ENCODE measurements around the gene CCDC181. TPM values are rescaled to one million over a fixed set of nuclear protein-coding genes. Genes with fewer than 3 reads are reported as not detected.
A peak's percentile ranks its signal among the peaks of the same experiment; 100 is the strongest.

The CCDC181 gene
- polyA plus RNA-seq, 2 of the 4 experiments (the other 2 are of a cell fraction): 0.26 to 0.35 TPM

DNA sequence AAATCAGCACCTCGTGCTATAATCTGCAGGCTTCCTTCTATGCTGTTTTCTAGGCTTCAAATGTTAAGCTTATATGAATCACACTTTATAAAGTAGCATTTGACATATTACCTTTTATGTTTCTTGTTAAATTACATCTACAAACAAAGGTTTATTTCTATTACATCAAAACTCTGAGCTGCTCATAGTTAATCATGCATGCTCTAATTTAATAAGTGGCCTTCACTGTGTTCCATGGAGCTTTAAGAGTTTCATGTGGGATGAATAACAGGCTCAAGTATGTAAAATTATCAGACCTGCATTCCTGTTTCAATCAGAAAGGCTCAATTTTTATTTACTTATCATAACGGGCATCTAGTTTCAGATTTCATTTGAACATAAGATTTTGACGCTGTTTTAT, 45.5 kb upstream of the CCDC181 start (continued):
- TF ChIP-seq, protein P1, sequence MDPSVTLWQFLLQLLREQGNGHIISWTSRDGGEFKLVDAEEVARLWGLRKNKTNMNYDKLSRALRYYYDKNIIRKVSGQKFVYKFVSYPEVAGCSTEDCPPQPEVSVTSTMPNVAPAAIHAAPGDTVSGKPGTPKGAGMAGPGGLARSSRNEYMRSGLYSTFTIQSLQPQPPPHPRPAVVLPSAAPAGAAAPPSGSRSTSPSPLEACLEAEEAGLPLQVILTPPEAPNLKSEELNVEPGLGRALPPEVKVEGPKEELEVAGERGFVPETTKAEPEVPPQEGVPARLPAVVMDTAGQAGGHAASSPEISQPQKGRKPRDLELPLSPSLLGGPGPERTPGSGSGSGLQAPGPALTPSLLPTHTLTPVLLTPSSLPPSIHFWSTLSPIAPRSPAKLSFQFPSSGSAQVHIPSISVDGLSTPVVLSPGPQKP (IDR thresholded peaks at IDR 0.05; ENCODE audit: low read depth, low read length): no peak
- TF ChIP-seq CBX2 (IDR thresholded peaks at IDR 0.05; ENCODE audit: borderline replicate concordance, low read depth) (no peak), EHF (CRISPR knock-in tag; IDR thresholded peaks at IDR 0.05) (no peak)

DNA sequence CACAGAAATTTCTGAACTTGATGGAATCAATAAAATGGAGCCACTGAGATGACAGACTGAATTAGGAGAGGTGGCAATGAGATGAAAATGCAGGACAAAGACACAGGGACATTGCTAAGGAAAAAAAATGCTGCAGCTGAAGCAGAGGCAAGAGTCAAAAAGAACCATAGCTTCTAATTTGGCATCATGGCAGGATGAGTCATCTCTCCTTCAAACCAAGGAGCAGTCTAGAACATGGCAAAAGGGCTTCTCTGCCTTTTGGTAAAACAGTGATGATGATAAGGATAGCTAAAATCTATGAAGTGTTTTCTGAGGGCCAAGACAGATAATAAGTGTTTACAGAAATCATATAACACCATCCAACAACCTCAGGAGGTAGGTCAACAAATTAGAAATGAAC, 41.7 kb upstream of the CCDC181 start:
- CTCF ChIA-PET: interaction anchor here (0.7 to 3.5 kb wide), 4 partner anchors 11 to 81 kb away, joined by 3 to 16 read pairs (median 4); no protein-coding TSS in a partner anchor
- POLR2A ChIA-PET: no interaction called here
- peaks cover 6% of the 10 kb centered on the region; the same call in 2 of the 3 replicates for H3K4me1 ChIP-seq
- no peak overlapping the region for H3K4me2 ChIP-seq
- no peaks in the 10 kb centered on the region for H3K9me3 ChIP-seq
- TF ChIP-seq, protein P2, sequence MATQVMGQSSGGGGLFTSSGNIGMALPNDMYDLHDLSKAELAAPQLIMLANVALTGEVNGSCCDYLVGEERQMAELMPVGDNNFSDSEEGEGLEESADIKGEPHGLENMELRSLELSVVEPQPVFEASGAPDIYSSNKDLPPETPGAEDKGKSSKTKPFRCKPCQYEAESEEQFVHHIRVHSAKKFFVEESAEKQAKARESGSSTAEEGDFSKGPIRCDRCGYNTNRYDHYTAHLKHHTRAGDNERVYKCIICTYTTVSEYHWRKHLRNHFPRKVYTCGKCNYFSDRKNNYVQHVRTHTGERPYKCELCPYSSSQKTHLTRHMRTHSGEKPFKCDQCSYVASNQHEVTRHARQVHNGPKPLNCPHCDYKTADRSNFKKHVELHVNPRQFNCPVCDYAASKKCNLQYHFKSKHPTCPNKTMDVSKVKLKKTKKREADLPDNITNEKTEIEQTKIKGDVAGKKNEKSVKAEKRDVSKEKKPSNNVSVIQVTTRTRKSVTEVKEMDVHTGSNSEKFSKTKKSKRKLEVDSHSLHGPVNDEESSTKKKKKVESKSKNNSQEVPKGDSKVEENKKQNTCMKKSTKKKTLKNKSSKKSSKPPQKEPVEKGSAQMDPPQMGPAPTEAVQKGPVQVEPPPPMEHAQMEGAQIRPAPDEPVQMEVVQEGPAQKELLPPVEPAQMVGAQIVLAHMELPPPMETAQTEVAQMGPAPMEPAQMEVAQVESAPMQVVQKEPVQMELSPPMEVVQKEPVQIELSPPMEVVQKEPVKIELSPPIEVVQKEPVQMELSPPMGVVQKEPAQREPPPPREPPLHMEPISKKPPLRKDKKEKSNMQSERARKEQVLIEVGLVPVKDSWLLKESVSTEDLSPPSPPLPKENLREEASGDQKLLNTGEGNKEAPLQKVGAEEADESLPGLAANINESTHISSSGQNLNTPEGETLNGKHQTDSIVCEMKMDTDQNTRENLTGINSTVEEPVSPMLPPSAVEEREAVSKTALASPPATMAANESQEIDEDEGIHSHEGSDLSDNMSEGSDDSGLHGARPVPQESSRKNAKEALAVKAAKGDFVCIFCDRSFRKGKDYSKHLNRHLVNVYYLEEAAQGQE (IDR thresholded peaks at IDR 0.05): no peak
- TF ChIP-seq EHF (CRISPR knock-in tag; IDR thresholded peaks at IDR 0.05) (no peak), HOXB13 (CRISPR knock-in tag; IDR thresholded peaks at IDR 0.05; ENCODE audit: low read depth) (no peak), FOSL2 (IDR thresholded peaks at IDR 0.05) (no peak), FOSL2 (CRISPR knock-in tag; IDR thresholded peaks at IDR 0.05) (peak; percentile 34; the same call in 1 of the 2 replicates), FOSB (CRISPR knock-in tag; IDR thresholded peaks at IDR 0.05) (no peak)
- no peak overlapping the region for H3K4me3 ChIP-seq
- FAIRE-seq: no peak
- DNase-seq (ENCODE audit: low read depth in 1 of 2, low spot score in 1 of 2): no peak
- no peak for ATAC-seq
- H3K27ac ChIP-seq: no peak overlapping the region

DNA sequence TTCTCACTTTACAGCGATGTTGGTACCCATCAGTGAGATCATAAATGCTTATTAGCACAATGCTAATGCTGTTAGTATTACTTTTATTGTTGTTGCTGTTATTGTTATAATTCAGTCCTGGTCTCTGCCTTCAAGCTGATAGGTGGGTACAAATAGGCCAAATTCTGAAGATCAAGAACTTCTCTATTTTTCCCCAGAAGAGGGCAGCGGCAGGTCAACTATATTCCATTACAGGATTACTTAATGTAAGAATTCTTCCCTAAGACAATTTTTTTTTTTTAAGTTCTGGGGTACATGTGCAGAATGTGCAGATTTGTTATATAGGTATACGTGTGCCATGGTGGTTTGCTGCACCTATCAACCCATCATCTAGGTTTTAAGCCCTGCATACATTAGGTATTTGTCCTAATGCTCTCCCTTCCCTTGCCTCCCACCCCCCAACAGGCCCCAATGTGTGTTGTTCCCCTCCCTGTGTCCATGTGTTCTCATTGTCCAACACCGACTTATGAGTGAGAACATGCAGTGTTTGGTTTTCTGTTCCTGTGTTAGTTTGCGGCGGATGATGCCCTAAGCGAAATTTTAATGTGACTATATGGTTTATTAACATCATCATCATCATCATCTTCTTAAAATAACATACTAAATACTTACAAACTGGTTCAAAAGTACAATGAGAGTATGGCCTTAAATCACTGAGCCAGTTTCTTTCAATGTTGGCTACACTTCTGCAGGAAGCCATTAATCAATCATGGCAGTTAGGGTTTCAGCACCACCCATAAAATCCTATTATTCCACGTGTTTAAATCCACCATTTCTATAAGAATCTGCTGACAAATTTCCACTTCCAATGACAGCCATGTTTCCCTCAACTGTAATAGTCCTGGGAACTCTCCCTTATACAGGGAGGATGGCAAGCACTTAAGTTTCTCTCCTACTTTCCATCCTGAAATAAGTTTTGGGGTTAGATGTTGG, 39.3 kb upstream of the CCDC181 start:
- 73% methylated on average over 8 of the region's 8 CpGs for WGBS (ENCODE audit: missing lambda C conversion rate)
- no peak for FAIRE-seq
- Histone ChIP-seq H3K4me1 (no peaks in the 10 kb centered on the region), H3K4me3 (no peak overlapping the region), H3K9me3 (no peaks in the 10 kb centered on the region), H3K4me2 (no peak overlapping the region), H3K27ac (no peak overlapping the region)
- DNase-seq (ENCODE audit: low read depth in 1 of 2, low spot score in 1 of 2): peak; percentile 11 to 44
- ChIA-PET POLR2A (interaction anchor here (1.0 kb wide), 1 partner anchor 79 kb away, joined by 3 read pairs; no protein-coding TSS in a partner anchor), CTCF (interaction anchor here (0.8 to 3.1 kb wide), 9 partner anchors 13 to 343 kb away, joined by 3 to 31 read pairs (median 5); no protein-coding TSS in a partner anchor)
- ATAC-seq: peak; percentile 76 to 80
- peak; percentile 57 to 68 for TF ChIP-seq RAD21 (conservative IDR thresholded peaks at IDR 0.05 in 1 of 2, IDR thresholded peaks at IDR 0.05 in 1 of 2)
- TF ChIP-seq HOXB5 (CRISPR knock-in tag; IDR thresholded peaks at IDR 0.05): no peak
- TF ChIP-seq FOSL2 (IDR thresholded peaks at IDR 0.05): no peak
- no peak for TF ChIP-seq FOSL2 (CRISPR knock-in tag; IDR thresholded peaks at IDR 0.05)
- TF ChIP-seq, protein P1 (IDR thresholded peaks at IDR 0.05; ENCODE audit: low read depth, low read length): no peak
- TF ChIP-seq POLR2A (IDR thresholded peaks at IDR 0.05; ENCODE audit: low read length): no peak
- TF ChIP-seq CHD2 (IDR thresholded peaks at IDR 0.05; ENCODE audit: low read length, partially characterized antibody): no peak
- TF ChIP-seq EP300 (IDR thresholded peaks at IDR 0.05): no peak
- TF ChIP-seq ZC3H11A (IDR thresholded peaks at IDR 0.05): no peak
- no peak for TF ChIP-seq MAZ (IDR thresholded peaks at IDR 0.05; ENCODE audit: borderline replicate concordance, low read depth, low read length)
- TF ChIP-seq TFCP2L1 (CRISPR knock-in tag; IDR thresholded peaks at IDR 0.05): no peak
- no peak for TF ChIP-seq GATA3 (IDR thresholded peaks at IDR 0.05; ENCODE audit: borderline replicate concordance)
- TF ChIP-seq, protein P3, sequence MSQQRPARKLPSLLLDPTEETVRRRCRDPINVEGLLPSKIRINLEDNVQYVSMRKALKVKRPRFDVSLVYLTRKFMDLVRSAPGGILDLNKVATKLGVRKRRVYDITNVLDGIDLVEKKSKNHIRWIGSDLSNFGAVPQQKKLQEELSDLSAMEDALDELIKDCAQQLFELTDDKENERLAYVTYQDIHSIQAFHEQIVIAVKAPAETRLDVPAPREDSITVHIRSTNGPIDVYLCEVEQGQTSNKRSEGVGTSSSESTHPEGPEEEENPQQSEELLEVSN (IDR thresholded peaks at IDR 0.05; ENCODE audit: borderline replicate concordance, low read depth): no peak
- no peak for TF ChIP-seq MYC (IDR thresholded peaks at IDR 0.05; ENCODE audit: borderline replicate concordance, low read length)
- no peak for TF ChIP-seq RCOR1 (IDR thresholded peaks at IDR 0.05; ENCODE audit: low read depth, low read length)
- TF ChIP-seq SMC3 (IDR thresholded peaks at IDR 0.05): peak; percentile 66
- TF ChIP-seq EHF (CRISPR knock-in tag; IDR thresholded peaks at IDR 0.05): no peak
- TF ChIP-seq, protein P4, sequence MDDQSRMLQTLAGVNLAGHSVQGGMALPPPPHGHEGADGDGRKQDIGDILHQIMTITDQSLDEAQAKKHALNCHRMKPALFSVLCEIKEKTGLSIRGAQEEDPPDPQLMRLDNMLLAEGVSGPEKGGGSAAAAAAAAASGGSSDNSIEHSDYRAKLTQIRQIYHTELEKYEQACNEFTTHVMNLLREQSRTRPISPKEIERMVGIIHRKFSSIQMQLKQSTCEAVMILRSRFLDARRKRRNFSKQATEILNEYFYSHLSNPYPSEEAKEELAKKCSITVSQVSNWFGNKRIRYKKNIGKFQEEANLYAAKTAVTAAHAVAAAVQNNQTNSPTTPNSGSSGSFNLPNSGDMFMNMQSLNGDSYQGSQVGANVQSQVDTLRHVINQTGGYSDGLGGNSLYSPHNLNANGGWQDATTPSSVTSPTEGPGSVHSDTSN (IDR thresholded peaks at IDR 0.05): no peak
- no peak for TF ChIP-seq BHLHE40 (IDR thresholded peaks at IDR 0.05; ENCODE audit: low read depth, low read length)
- no peak for TF ChIP-seq TP53 (CRISPR knock-in tag; IDR thresholded peaks at IDR 0.05)
- no peak for TF ChIP-seq CEBPB (IDR thresholded peaks at IDR 0.05)
- no peak for TF ChIP-seq HOXB13 (CRISPR knock-in tag; IDR thresholded peaks at IDR 0.05; ENCODE audit: low read depth)
- no peak for TF ChIP-seq HOXA7 (CRISPR knock-in tag; IDR thresholded peaks at IDR 0.05)
- TF ChIP-seq HDAC2 (IDR thresholded peaks at IDR 0.05): no peak
